H1 (cell line): ENCODE data around the gene CACNA1D. TPM values are rescaled to one million over a fixed set of nuclear protein-coding genes. Genes with fewer than 3 reads are reported as not detected.
A peak's percentile ranks its signal among the peaks of the same experiment; 100 is the strongest.

ENCODE experiments used
- CTCF ChIA-PET: fragments of 300-600 bp; sonication (Branson Sonifier 250); formaldehyde crosslinking; loops from one replicate; lab custom pipeline; 2021; ENCODE audit not compliant: partially characterized antibody; lab: Charles Lee
- POLR2A ChIA-PET: fragments of 300-600 bp; sonication (Branson Sonifier 250); formaldehyde crosslinking; loops from one replicate; lab custom pipeline; 2021; ENCODE audit warnings: inconsistent platforms; ENCODE audit not compliant: partially characterized antibody; lab: Charles Lee
- DNase-seq, 2 experiments: peaks; one replicate each; pipeline versions ENCODE4 v3.0.0 to v3.0.0-alpha.2; 2010 to 2022; ENCODE audit warnings: low spot score in 2 of 2, low read depth in 1 of 2, mixed read lengths in 1 of 2
- FAIRE-seq: peaks from 2 replicates; lab custom pipeline; 2011; peaks lifted over from hg19 to GRCh38; lab: Jason Lieb, UNC
- H2AFZ ChIP-seq: 2 replicates; pipeline ENCODE4 v1.8.1; 2012; ENCODE audit warnings: low read length, inconsistent platforms
- H2AK5ac ChIP-seq: 2 replicates; pipeline ENCODE4 v1.6.1; 2013; ENCODE audit warnings: low read depth, low read length
- H2BK120ac ChIP-seq: replicated peaks from 2 replicates; pipeline ENCODE3; 2013; ENCODE audit warnings: low read depth, low read length, inconsistent platforms
- H2BK12ac ChIP-seq: 2 replicates; pipeline ENCODE4 v1.6.1; 2013; ENCODE audit warnings: low read depth, low read length
- H2BK15ac ChIP-seq: 2 replicates; pipeline ENCODE4 v1.6.1; 2013; ENCODE audit warnings: low read length
- H2BK20ac ChIP-seq: 2 replicates; pipeline ENCODE4 v1.6.1; 2013; ENCODE audit warnings: low read length
- H2BK5ac ChIP-seq: 2 replicates; pipeline ENCODE4 v1.6.1; 2013; ENCODE audit warnings: low read depth, low read length
- H3K14ac ChIP-seq: 2 replicates; pipeline ENCODE4 v1.6.1; 2013; ENCODE audit warnings: inconsistent platforms; ENCODE audit not compliant: insufficient read length
- H3K18ac ChIP-seq: 2 replicates; pipeline ENCODE4 v1.6.1; 2013; ENCODE audit warnings: low read length; ENCODE audit errors: extremely low read depth
- H3K23ac ChIP-seq: 2 replicates; pipeline ENCODE4 v1.6.1; 2013; ENCODE audit warnings: inconsistent platforms; ENCODE audit not compliant: insufficient read length
- H3K23me2 ChIP-seq: 2 replicates; pipeline ENCODE4 v1.6.1; 2013; ENCODE audit warnings: low read depth, low read length
- H3K27ac ChIP-seq: 2 replicates; pipeline ENCODE4 v1.6.1; 2011; ENCODE audit warnings: low read depth, low read length, inconsistent platforms
- H3K27me3 ChIP-seq, 4 experiments: replicated peaks in 1 of 4; 1 replicate in 1 of 4; 2 replicates in 3 of 4; pipeline versions ENCODE4 v1.6.1 to v1.8.1; 2011 to 2013; ENCODE audit warnings: low read length in 3 of 4, mild to moderate bottlenecking in 3 of 4, inconsistent platforms in 2 of 4, mixed read lengths in 2 of 4, moderate library complexity in 1 of 4; ENCODE audit not compliant: control insufficient read depth in 3 of 4, insufficient read depth in 3 of 4; ENCODE audit errors: extremely low read depth in 1 of 4
- H3K36me3 ChIP-seq, 4 experiments: 2 replicates each; pipeline versions ENCODE4 v1.6.1 to v1.8.1; 2011 to 2013; ENCODE audit warnings: mild to moderate bottlenecking in 4 of 4, low read length in 3 of 4, moderate library complexity in 2 of 4, control low read depth in 1 of 4, inconsistent platforms in 1 of 4; ENCODE audit not compliant: insufficient read depth in 4 of 4, control insufficient read depth in 2 of 4
- H3K4ac ChIP-seq: replicated peaks from 2 replicates; pipeline ENCODE3; 2013; ENCODE audit warnings: low read length, low read depth, mixed read lengths, inconsistent platforms; ENCODE audit not compliant: insufficient read length
- H3K4me1 ChIP-seq, 4 experiments: replicated peaks in 1 of 4; 1 replicate in 1 of 4; 2 replicates in 3 of 4; pipeline versions ENCODE4 v1.6.1 to v1.8.1; 2011 to 2013; ENCODE audit warnings: low read length in 3 of 4, inconsistent platforms in 2 of 4, mixed read lengths in 1 of 4; ENCODE audit not compliant: insufficient read depth in 4 of 4, control insufficient read depth in 3 of 4
- H3K4me2 ChIP-seq, 2 experiments: 2 replicates each; pipeline versions ENCODE4 v1.6.1 to v1.8.1; 2011 to 2013; ENCODE audit warnings: low read depth in 2 of 2, low read length in 2 of 2, control low read depth in 1 of 2, inconsistent platforms in 1 of 2, mild to moderate bottlenecking in 1 of 2; ENCODE audit not compliant: insufficient read depth in 1 of 2
- H3K4me3 ChIP-seq, 4 experiments: fragments of 200-600, 300-600 bp in 1 of 4; sonication (generic), shearing (Covaris generic), sonication (Bioruptor Twin) in 1 of 4; 2 replicates each; pipeline versions ENCODE4 v1.5.1 to v1.8.1; 2011 to 2016; ENCODE audit warnings: low read length in 4 of 4, low read depth in 3 of 4, control low read depth in 2 of 4, inconsistent platforms in 2 of 4, mild to moderate bottlenecking in 2 of 4, mixed read lengths in 1 of 4, moderate library complexity in 1 of 4; ENCODE audit not compliant: insufficient read depth in 2 of 4; ENCODE audit errors: extremely low read depth in 1 of 4
- H3K56ac ChIP-seq: replicated peaks from 2 replicates; pipeline ENCODE3; 2013; ENCODE audit warnings: low read depth, mild to moderate bottlenecking, mixed read lengths, low read length, inconsistent platforms; ENCODE audit not compliant: insufficient read length
- H3K79me1 ChIP-seq: 2 replicates; pipeline ENCODE4 v1.6.1; 2013; ENCODE audit warnings: low read depth, low read length, control low read depth
- H3K79me2 ChIP-seq, 2 experiments: 2 replicates each; pipeline versions ENCODE4 v1.6.1 to v1.8.1; 2012 to 2013; ENCODE audit warnings: low read length in 2 of 2, mild to moderate bottlenecking in 2 of 2, inconsistent platforms in 1 of 2; ENCODE audit not compliant: insufficient read depth in 2 of 2, control insufficient read depth in 1 of 2
- H3K9ac ChIP-seq, 4 experiments: replicated peaks in 1 of 4; 1 replicate in 1 of 4; 2 replicates in 3 of 4; pipeline versions ENCODE4 v1.6.1 to v1.8.1; 2011 to 2013; ENCODE audit warnings: low read depth in 3 of 4, low read length in 3 of 4, control low read depth in 2 of 4, mild to moderate bottlenecking in 2 of 4, moderate library complexity in 2 of 4, inconsistent platforms in 1 of 4; ENCODE audit errors: extremely low read depth in 1 of 4
- H3K9me3 ChIP-seq, 2 experiments: 2 replicates each; pipeline versions ENCODE4 v1.6.1 to v1.8.1; 2012 to 2013; ENCODE audit warnings: mild to moderate bottlenecking in 2 of 2, moderate library complexity in 2 of 2, control low read depth in 1 of 2, inconsistent platforms in 1 of 2, low read depth in 1 of 2, low read length in 1 of 2, mixed read lengths in 1 of 2; ENCODE audit not compliant: insufficient read depth in 2 of 2
- H4K20me1 ChIP-seq, 2 experiments: replicated peaks in 1 of 2; 2 replicates each; pipeline versions ENCODE3 to v1.8.1; 2011 to 2013; ENCODE audit warnings: inconsistent platforms in 2 of 2, low read length in 2 of 2, mild to moderate bottlenecking in 1 of 2; ENCODE audit not compliant: insufficient read depth in 2 of 2, control insufficient read depth in 1 of 2
- H4K5ac ChIP-seq: 2 replicates; pipeline ENCODE4 v1.6.1; 2013; ENCODE audit warnings: low read length, low read depth, mixed read lengths, inconsistent platforms; ENCODE audit not compliant: insufficient read length
- H4K8ac ChIP-seq: 2 replicates; pipeline ENCODE4 v1.8.0; 2013; ENCODE audit warnings: mild to moderate bottlenecking, moderate library complexity, low read length, inconsistent platforms; ENCODE audit not compliant: insufficient read depth; ENCODE audit errors: extremely low read depth
- H4K91ac ChIP-seq: replicated peaks from 2 replicates; pipeline ENCODE3; 2013; ENCODE audit warnings: low read length, mixed read lengths, inconsistent platforms; ENCODE audit not compliant: insufficient read length
- EZH2 ChIP-seq: fragments of 200-600 bp; sonication (generic); IDR thresholded peaks from 2 replicates; pipeline ENCODE4 v1.7.1; 2012; ENCODE audit warnings: low read depth, mild to moderate bottlenecking, moderate library complexity, low read length, inconsistent platforms; ENCODE audit not compliant: severe bottlenecking
- JUND ChIP-seq: IDR thresholded peaks from 2 replicates; pipeline ENCODE4 v1.6.1; 2011; ENCODE audit warnings: mild to moderate bottlenecking, improper control_type of control experiment, low read length
- KDM4A ChIP-seq: IDR thresholded peaks from one replicate; pipeline ENCODE4 v1.7.1; 2012; ENCODE audit warnings: low read depth, mild to moderate bottlenecking, moderate library complexity, low read length, inconsistent platforms; ENCODE audit not compliant: severe bottlenecking
- RBBP5 ChIP-seq: IDR thresholded peaks from 2 replicates; pipeline ENCODE4 v1.7.1; 2012; ENCODE audit warnings: low read depth, mild to moderate bottlenecking, inconsistent platforms, low read length, moderate library complexity, borderline replicate concordance
- YY1 ChIP-seq: IDR thresholded peaks from 2 replicates; pipeline ENCODE4 v1.6.1; 2011; ENCODE audit warnings: low read depth, mild to moderate bottlenecking, low read length
- WGBS, 2 experiments: shearing (Covaris generic) in 1 of 2; methylation state at CpG; one replicate each; pipeline versions ENCODE4 v1.1.6 to v1.1.7; 2013 to 2015; ENCODE audit warnings: low lambda C conversion rate in 2 of 2, mixed read lengths in 2 of 2, inconsistent platforms in 1 of 2, low coverage in 1 of 2, missing lambda C conversion rate in 1 of 2; ENCODE audit not compliant: insufficient replicate concordance in 2 of 2, insufficient coverage in 1 of 2, insufficient read length in 1 of 2; ENCODE audit errors: extremely low coverage in 1 of 2, missing lambda C conversion rate in 1 of 2; 5-methylcytosine and 5-hydroxymethylcytosine counted together
- polyA plus RNA-seq, 7 experiments: library from polyadenylated mRNA; depleted of rRNA in 3 of 7; stranded (reverse) in 5 of 7; unstranded in 2 of 7; fragments of >200 nt in 5 of 7; fragments of 200-250 nt in 2 of 7; gene quantifications; 1 replicate in 5 of 7; 2 replicates in 1 of 7; 4 replicates in 1 of 7; pipeline versions ENCODE4 v1.2.1 to v1.2.3, GENCODE V29; 2011 to 2013; ENCODE audit warnings: missing spikeins in 2 of 7, mixed read lengths in 2 of 7
- total RNA-seq: library from RNA; stranded (reverse); fragmentation: NEBNext Ultra II Directional; extraction: Animal tissue kit (Norgen Biotek cat#: 25700); gene quantifications from 2 replicates; pipeline ENCODE4 v1.2.1, GENCODE V29; 2021
- TF ChIP-seq, protein P1 (sequence below): IDR thresholded peaks from 2 replicates; pipeline ENCODE4 v1.6.1; 2011; ENCODE audit warnings: low read depth, mild to moderate bottlenecking, low read length; ENCODE audit not compliant: insufficient read depth

The CACNA1D gene
- total and polyA plus RNA-seq, 2 of the 8 experiments (the other 6 are each of a cell fraction or from before 2014, with no cell fraction given), result 2.0 to 2.9 TPM

DNA sequence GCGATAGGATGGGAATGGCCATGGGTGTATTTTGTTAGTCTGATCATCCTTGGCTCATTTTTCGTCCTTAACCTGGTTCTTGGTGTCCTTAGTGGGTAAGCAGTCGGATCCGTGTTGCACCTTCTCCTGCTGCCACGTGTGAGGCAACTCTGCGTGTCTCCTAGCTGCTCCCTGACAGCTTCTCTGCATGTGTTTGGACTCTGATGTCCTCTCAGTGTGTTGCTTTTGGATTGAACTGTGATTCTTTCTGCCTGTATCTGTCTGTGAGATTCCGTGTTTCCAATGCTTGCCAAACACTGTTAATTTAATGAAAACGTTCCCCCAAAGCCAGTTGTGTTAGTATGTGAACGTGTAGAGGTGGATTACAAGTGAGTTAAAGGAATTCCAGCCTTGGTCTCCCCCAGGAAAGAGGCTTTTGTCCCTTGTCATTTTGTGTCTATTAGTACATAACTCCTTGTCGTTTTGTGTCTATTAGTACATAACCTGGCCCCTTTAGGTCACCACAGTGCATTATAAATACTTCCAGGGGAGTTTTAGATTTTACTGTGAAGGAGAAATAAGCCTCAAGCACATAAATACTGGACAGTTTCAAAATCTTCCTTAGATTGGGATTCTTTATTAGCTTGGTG lies 179.4 kb downstream of the CACNA1D start:
- 82% methylated on average over 10 of the region's 10 CpGs; no CpG with 5 or more reads in 1 of the 2 experiments for WGBS, 2 experiments
- no peaks in the 10 kb centered on the region for H3K79me2 ChIP-seq
- TF ChIP-seq, protein P1, sequence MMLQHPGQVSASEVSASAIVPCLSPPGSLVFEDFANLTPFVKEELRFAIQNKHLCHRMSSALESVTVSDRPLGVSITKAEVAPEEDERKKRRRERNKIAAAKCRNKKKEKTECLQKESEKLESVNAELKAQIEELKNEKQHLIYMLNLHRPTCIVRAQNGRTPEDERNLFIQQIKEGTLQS, result no peak
- TF ChIP-seq KDM4A, result no peak
- TF ChIP-seq EZH2, result no peak
- TF ChIP-seq YY1, result no peak
- no peak for TF ChIP-seq JUND
- no peak for TF ChIP-seq RBBP5
- TF ChIP-seq, all 59 proteins: peak for 0
- H3K79me1 ChIP-seq, result no peaks in the 10 kb centered on the region
- no peaks in the 10 kb centered on the region for H3K27me3 ChIP-seq
- H2AK5ac ChIP-seq, result no peak overlapping the region
- POLR2A ChIA-PET, result no interaction called here
- H4K20me1 ChIP-seq, result no peaks in the 10 kb centered on the region
- no peak overlapping the region for H3K18ac ChIP-seq
- H4K91ac ChIP-seq, result no peak overlapping the region
- no peak overlapping the region for H3K14ac ChIP-seq
- no peak for FAIRE-seq
- H3K4me2 ChIP-seq, result no peak overlapping the region
- no peak overlapping the region for H4K5ac ChIP-seq
- H3K36me3 ChIP-seq, result no peaks in the 10 kb centered on the region
- H2BK15ac ChIP-seq, result no peak overlapping the region
- H3K4me3 ChIP-seq, result no peak overlapping the region
- H3K23me2 ChIP-seq, result peaks cover 3% of the 10 kb centered on the region; the same call in 1 of the 2 replicates
- H2AFZ ChIP-seq, result 0 out of 2 replicates have a peak overlapping the region, but pooled peaks have one; percentile 24
- no peaks in the 10 kb centered on the region for H3K9me3 ChIP-seq
- H4K8ac ChIP-seq, result no peak overlapping the region
- H2BK120ac ChIP-seq, result no peak overlapping the region
- no peak overlapping the region for H3K23ac ChIP-seq
- H2BK12ac ChIP-seq, result no peak overlapping the region
- DNase-seq, result no peak
- no peak overlapping the region for H3K9ac ChIP-seq
- CTCF ChIA-PET, result interaction anchor here (1.1 to 1.4 kb wide), 2 partner anchors 8 to 31 kb away, joined by 3 read pairs; no protein-coding TSS in a partner anchor
- H3K4ac ChIP-seq, result no peak overlapping the region
- no peak overlapping the region for H2BK20ac ChIP-seq
- H2BK5ac ChIP-seq, result no peak overlapping the region
- H3K4me1 ChIP-seq, result no peaks in the 10 kb centered on the region
- H3K56ac ChIP-seq, result no peak overlapping the region
- no peak overlapping the region for H3K27ac ChIP-seq
